K562 (cell line): Measurements from ENCODE around the gene CABP2. TPM values are rescaled to one million over a fixed set of nuclear protein-coding genes. Genes with fewer than 3 reads are reported as not detected.

Source experiments
- ATAC-seq: fragments of 200-7000 bp; cut with Tn5 transposase; 3 replicates; pipeline ENCODE4 v1.9.1; 2020; ENCODE audit warnings: moderate library complexity
- BruUV-seq: library from RNA; stranded (reverse); fragments of 400-500 nt; replicated peaks from 2 replicates; lab custom pipeline; 2021; lab: Mats Ljungman, UMichigan
- CTCF ChIA-PET: fragments of 300-600 bp; formaldehyde crosslinking; extraction: SDS; loops from one replicate; lab custom pipeline; 2021; ENCODE audit warnings: low intra/inter-chr PET ratio; lab: Yijun Ruan, JAX
- POLR2A ChIA-PET: fragments of 300-600, 350-650 bp; sonication (Branson Sonifier 250); formaldehyde crosslinking; extraction: SDS; loops from one replicate; lab custom pipeline; 2021; ENCODE audit warnings: antibody characterized with exemption, inconsistent platforms; lab: Yijun Ruan, JAX
- DNase-seq, 4 experiments: peaks; one replicate each; pipeline versions ENCODE4 v3.0.0 to v3.0.0-alpha.2; 2011 to 2018; ENCODE audit warnings: low spot score in 3 of 4, mixed read lengths in 3 of 4; ENCODE audit errors: extremely low read depth in 1 of 4
- FAIRE-seq: peaks from 2 replicates; lab custom pipeline; 2011; peaks lifted over from hg19 to GRCh38; lab: Jason Lieb, UNC
- H2AFZ ChIP-seq: 2 replicates; pipeline ENCODE4 v1.6.0; 2011; ENCODE audit warnings: low read depth, low read length, control low read depth, inconsistent platforms
- H3K27ac ChIP-seq: fragments of 200-600 bp; 3 replicates; pipeline ENCODE4 v1.8.0; 2011; ENCODE audit warnings: low read depth, mild to moderate bottlenecking, control low read depth, inconsistent platforms, low read length, moderate library complexity, mixed read lengths; ENCODE audit errors: extremely low read depth
- H3K27me3 ChIP-seq, 2 experiments: fragments of 300-600 bp in 1 of 2; 2 replicates in 1 of 2; 3 replicates in 1 of 2; pipeline versions ENCODE4 v1.6.0 to v1.8.0; 2011; ENCODE audit warnings: inconsistent platforms in 2 of 2, low read length in 2 of 2, mild to moderate bottlenecking in 1 of 2, mixed read lengths in 1 of 2, moderate library complexity in 1 of 2; ENCODE audit not compliant: control insufficient read depth in 2 of 2, insufficient read depth in 2 of 2
- H3K36me3 ChIP-seq: fragments of 300-600 bp; 3 replicates; pipeline ENCODE4 v1.8.0; 2011; ENCODE audit warnings: mild to moderate bottlenecking, low read length, inconsistent platforms; ENCODE audit not compliant: control insufficient read depth, insufficient read depth
- H3K4me1 ChIP-seq, 2 experiments: fragments of 200-600 bp in 1 of 2; replicated peaks in 1 of 2; 2 replicates in 1 of 2; 3 replicates in 1 of 2; pipeline versions ENCODE4 v1.5.1 to v1.8.0; 2011; ENCODE audit warnings: inconsistent platforms in 2 of 2, low read length in 2 of 2, mild to moderate bottlenecking in 1 of 2, mixed read lengths in 1 of 2, moderate library complexity in 1 of 2; ENCODE audit not compliant: control insufficient read depth in 2 of 2, insufficient read depth in 2 of 2
- H3K4me2 ChIP-seq: 2 replicates; pipeline ENCODE4 v1.6.1; 2011; ENCODE audit warnings: low read length, control low read depth, inconsistent platforms, mixed read lengths; ENCODE audit not compliant: insufficient read depth
- H3K4me3 ChIP-seq: fragments of 200-600 bp; sonication (generic), shearing (Covaris generic); 2 replicates; pipeline ENCODE4 v1.5.1; 2016; ENCODE audit warnings: control low read depth, inconsistent platforms
- H3K79me2 ChIP-seq: fragments of 200-600 bp; 3 replicates; pipeline ENCODE4 v1.8.0; 2011; ENCODE audit warnings: low read length, inconsistent platforms; ENCODE audit not compliant: control insufficient read depth, insufficient read depth
- H3K9ac ChIP-seq, 2 experiments: 2 replicates each; pipeline versions ENCODE4 v1.6.0 to v1.6.1; 2011; ENCODE audit warnings: low read depth in 2 of 2, low read length in 2 of 2, control low read depth in 1 of 2, inconsistent platforms in 1 of 2, mild to moderate bottlenecking in 1 of 2, mixed read lengths in 1 of 2; ENCODE audit not compliant: insufficient read depth in 1 of 2
- H3K9me1 ChIP-seq: one replicate; pipeline ENCODE4 v1.6.0; 2011; ENCODE audit warnings: inconsistent platforms, mild to moderate bottlenecking, low read length, moderate library complexity; ENCODE audit not compliant: control insufficient read depth, insufficient read depth
- H3K9me3 ChIP-seq: replicated peaks from 2 replicates; pipeline ENCODE4 v1.5.1; 2011; ENCODE audit warnings: low read depth, low read length, inconsistent platforms; ENCODE audit not compliant: control insufficient read depth, insufficient read depth
- H4K20me1 ChIP-seq: replicated peaks from 2 replicates; pipeline ENCODE4 v1.6.1; 2011; ENCODE audit warnings: low read length, inconsistent platforms, mixed read lengths; ENCODE audit not compliant: control insufficient read depth, insufficient read depth
- BRF1 ChIP-seq: IDR thresholded peaks from 3 replicates; pipeline ENCODE4 v1.6.1; 2011; ENCODE audit warnings: borderline replicate concordance, mild to moderate bottlenecking; ENCODE audit not compliant: insufficient read length; ENCODE audit errors: extremely low read depth
- ETV5 ChIP-seq: sonication (generic); formaldehyde crosslinking; IDR thresholded peaks from 2 replicates; pipeline ENCODE4 v1.4.0; 2020; ENCODE audit warnings: low read depth, mild to moderate bottlenecking, missing genetic modification reagents
- MAFK ChIP-seq: IDR thresholded peaks from 2 replicates; pipeline ENCODE4 v1.6.1; 2011; ENCODE audit warnings: low read length, improper control_type of control experiment
- RNF2 ChIP-seq: sonication (generic); IDR thresholded peaks from 2 replicates; pipeline ENCODE4 v1.6.1; 2016
- ZNF121 ChIP-seq: sonication (generic); formaldehyde crosslinking; conservative IDR thresholded peaks from 2 replicates; pipeline ENCODE4 v1.8.0; 2022; ENCODE audit warnings: missing genetic modification reagents
- ZNF354B ChIP-seq: fragments of 250-450 bp; sonication (Bioruptor Pico); IDR thresholded peaks from 2 replicates; pipeline ENCODE4 v1.4.0; 2020
- ZNF76 ChIP-seq: fragments of 250-450 bp; sonication (Bioruptor Pico); IDR thresholded peaks from 2 replicates; pipeline ENCODE4 v1.4.0; 2020; ENCODE audit warnings: mild to moderate bottlenecking, moderate library complexity, borderline replicate concordance
- WGBS: fragments of 100-300 bp; shearing (Covaris generic); methylation state at CpG from one replicate; pipeline ENCODE4 v1.1.6; 2016; ENCODE audit warnings: low coverage, mixed read lengths; ENCODE audit not compliant: insufficient coverage; ENCODE audit errors: missing lambda C conversion rate; 5-methylcytosine and 5-hydroxymethylcytosine counted together
- in situ Hi-C: fragments of 300-500 bp; cut with MboI; formaldehyde crosslinking; loops from 4 replicates; pipeline ENCODE4 v1.15.0; 2018; ENCODE audit warnings: inconsistent platforms, mixed read lengths
- intact Hi-C: fragments of 100-400 bp; cut with micrococcal nuclease; formaldehyde crosslinking; loops from 2 replicates; pipeline ENCODE4 v1.14.2; 2022
- polyA plus RNA-seq, 8 experiments: library from polyadenylated mRNA; depleted of rRNA in 4 of 8; stranded (reverse) in 5 of 8; unstranded in 3 of 8; fragments of >200 nt; fragmentation: Nextera tagmentation in 2 of 8; fragmentation: Illumina TruSeq in 1 of 8; extraction: Ambion mirVana in 2 of 8; extraction: Trizol in 1 of 8; gene quantifications; 2 replicates each; pipeline versions ENCODE4 v1.2.1 to v1.2.3, GENCODE V29; 2011 to 2014; ENCODE audit warnings: inconsistent platforms in 1 of 8, missing spikeins in 1 of 8
- total RNA-seq, 7 experiments: library from RNA; depleted of rRNA in 6 of 7; stranded (reverse); fragments of >200 nt in 6 of 7; fragmentation: Illumina TruSeq in 2 of 7; extraction: Trizol in 2 of 7; gene quantifications; 2 replicates each; pipeline versions ENCODE4 v1.2.1 to v1.2.3, GENCODE V29; 2011 to 2021; ENCODE audit warnings: low replicate concordance in 1 of 7
- TF ChIP-seq, protein P1 (sequence below): fragments of 450-650 bp; IDR thresholded peaks from 2 replicates; pipeline ENCODE4 v1.6.1; 2017; ENCODE audit warnings: mild to moderate bottlenecking, moderate library complexity
- TF ChIP-seq, protein P2 (sequence below), 3 experiments: fragments of 200-800 bp in 1 of 3; fragments of 250-450 bp in 1 of 3; fragments of 450-650 bp in 1 of 3; sonication (Bioruptor Pico) in 1 of 3; sonication (Bioruptor generic) in 1 of 3; formaldehyde crosslinking in 1 of 3; IDR thresholded peaks; 2 replicates each; pipeline versions ENCODE4 v1.6.1 to v1.8.0; 2016 to 2022; ENCODE audit warnings: mild to moderate bottlenecking in 2 of 3, missing genetic modification characterization in 2 of 3, missing compliant biosample characterization in 1 of 3, moderate library complexity in 1 of 3

CABP2 gene
- total and polyA plus RNA-seq, 9 of the 15 experiments (the other 6 are each of a cell fraction or from before 2014, with no cell fraction given): not detected

DNA sequence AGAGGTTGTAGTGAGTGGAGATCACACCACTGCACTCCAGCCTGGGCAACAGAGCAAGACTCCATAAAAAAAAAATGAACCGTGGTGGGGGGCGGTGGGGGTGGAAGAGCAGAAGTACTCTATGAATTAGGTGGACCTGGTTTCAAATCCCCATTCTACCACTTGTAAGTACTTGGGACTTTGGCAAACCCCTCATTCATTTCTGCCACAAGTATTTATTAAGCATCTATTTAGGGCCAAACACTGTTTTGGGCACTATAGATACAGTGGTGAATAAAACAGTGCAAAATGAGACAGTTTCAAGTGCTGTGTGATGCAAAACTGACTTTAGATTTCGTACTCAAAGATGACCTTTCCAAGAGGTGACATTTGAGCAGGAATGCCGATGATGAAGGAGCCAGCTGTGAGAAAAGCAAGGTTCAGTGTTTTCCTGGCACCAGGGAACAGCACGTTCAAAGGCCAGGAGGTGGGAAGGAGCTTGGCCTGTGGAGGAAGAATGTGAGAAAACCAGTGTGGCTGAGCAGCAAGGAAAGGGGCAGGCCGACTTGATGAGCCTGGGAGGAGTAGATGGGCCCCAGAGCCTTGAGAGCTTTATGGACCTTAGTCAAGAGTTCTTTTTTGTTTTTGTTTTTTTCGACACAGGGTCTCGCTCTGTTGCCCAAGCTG lies 52.8 kb downstream of the CABP2 start:
- no peak overlapping the region for H3K4me2 ChIP-seq
- DNase-seq (no peak), ATAC-seq (no peak), FAIRE-seq (peak; percentile 15)
- no peak for TF ChIP-seq BRF1
- TF ChIP-seq ZNF121 (CRISPR knock-in tag): 0 out of 2 replicates have a peak, but pooled peaks have one; percentile 1
- no peak for TF ChIP-seq ZNF354B (CRISPR knock-in tag)
- H3K27ac ChIP-seq: no peak overlapping the region
- no TSS peak for BruUV-seq
- peaks cover 4% of the 10 kb centered on the region; the same call in 2 of the 3 replicates for H3K79me2 ChIP-seq
- intact Hi-C loops: loop anchor here (5.0 kb wide), 1 partner anchor 37 kb away; the partner anchor contains the start of genes CDK2AP2 and PITPNM1
- in situ Hi-C loops: no loop called here
- H3K4me1 ChIP-seq: peaks cover 6 to 29% of the 10 kb centered on the region in 2 experiments; a peak in 4 of 5 replicates
- no peaks in the 10 kb centered on the region for H4K20me1 ChIP-seq
- no peak overlapping the region for H3K4me3 ChIP-seq
- ChIA-PET CTCF (no interaction called here), POLR2A (interaction anchor here (1.0 kb wide), 1 partner anchor 90 kb away, joined by 3 read pairs; no protein-coding TSS in a partner anchor)
- H3K36me3 ChIP-seq: no peaks in the 10 kb centered on the region
- peak overlapping the region; percentile 60; the same call in 1 of the 2 replicates for H2AFZ ChIP-seq
- no peaks in the 10 kb centered on the region for H3K27me3 ChIP-seq
- WGBS: 78% methylated on average over 8 of the region's 8 CpGs
- H3K9me1 ChIP-seq: no peaks in the 10 kb centered on the region
- H3K9me3 ChIP-seq: no peaks in the 10 kb centered on the region
- H3K9ac ChIP-seq: no peak overlapping the region

DNA sequence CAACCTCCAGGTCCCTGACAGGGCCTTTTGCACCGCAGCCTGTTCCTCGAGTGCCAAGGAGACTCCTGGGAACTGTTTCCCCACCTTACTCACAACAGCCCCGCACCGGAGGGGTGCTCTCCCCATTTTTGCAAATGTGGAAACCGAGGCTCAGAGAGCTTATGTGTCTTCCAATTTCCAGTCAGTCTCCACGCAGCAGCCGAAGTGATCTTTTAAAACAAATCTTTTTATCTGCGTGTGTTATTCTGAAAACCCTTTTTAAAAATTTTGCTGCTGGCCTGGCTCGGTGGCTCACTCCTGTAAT lies 53.8 kb downstream of the CABP2 start:
- CTCF ChIA-PET: interaction anchor here (0.5 kb wide), 1 partner anchor 44 kb away, joined by 4 read pairs; no protein-coding TSS in a partner anchor
- Histone ChIP-seq H3K9me1 (no peaks in the 10 kb centered on the region), H3K79me2 (peaks cover 12% of the 10 kb centered on the region), H3K9ac (peak overlapping the region; percentile 76 to 98), H3K4me1 (peaks cover 6 to 37% of the 10 kb centered on the region in 2 experiments; a peak in 4 of 5 replicates), H3K36me3 (no peaks in the 10 kb centered on the region), H3K9me3 (no peaks in the 10 kb centered on the region), H3K27me3 (no peaks in the 10 kb centered on the region), H3K4me2 (peak overlapping the region; percentile 86), H3K27ac (peak overlapping the region; percentile 72), H2AFZ (peak overlapping the region; percentile 96), H3K4me3 (peak overlapping the region; percentile 76), H4K20me1 (no peaks in the 10 kb centered on the region)
- in situ Hi-C loops (no loop called here), intact Hi-C loops (loop anchor here (1.0 to 5.0 kb wide), 2 partner anchors 47 to 68 kb away; partner anchors contain the start of gene PPP1CA)
- POLR2A ChIA-PET: no interaction called here
- 7% methylated on average over 9 of the region's 9 CpGs for WGBS
- ATAC-seq: no peak
- no peak for DNase-seq
- FAIRE-seq: no peak
- TSS peak; percentile 40 for BruUV-seq
- no peak for TF ChIP-seq ZNF76 (CRISPR knock-in tag)
- TF ChIP-seq, protein P1, sequence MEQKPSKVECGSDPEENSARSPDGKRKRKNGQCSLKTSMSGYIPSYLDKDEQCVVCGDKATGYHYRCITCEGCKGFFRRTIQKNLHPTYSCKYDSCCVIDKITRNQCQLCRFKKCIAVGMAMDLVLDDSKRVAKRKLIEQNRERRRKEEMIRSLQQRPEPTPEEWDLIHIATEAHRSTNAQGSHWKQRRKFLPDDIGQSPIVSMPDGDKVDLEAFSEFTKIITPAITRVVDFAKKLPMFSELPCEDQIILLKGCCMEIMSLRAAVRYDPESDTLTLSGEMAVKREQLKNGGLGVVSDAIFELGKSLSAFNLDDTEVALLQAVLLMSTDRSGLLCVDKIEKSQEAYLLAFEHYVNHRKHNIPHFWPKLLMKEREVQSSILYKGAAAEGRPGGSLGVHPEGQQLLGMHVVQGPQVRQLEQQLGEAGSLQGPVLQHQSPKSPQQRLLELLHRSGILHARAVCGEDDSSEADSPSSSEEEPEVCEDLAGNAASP: no peak
- TF ChIP-seq MAFK: no peak
- TF ChIP-seq ETV5 (CRISPR knock-in tag): no peak
- TF ChIP-seq, protein P2, sequence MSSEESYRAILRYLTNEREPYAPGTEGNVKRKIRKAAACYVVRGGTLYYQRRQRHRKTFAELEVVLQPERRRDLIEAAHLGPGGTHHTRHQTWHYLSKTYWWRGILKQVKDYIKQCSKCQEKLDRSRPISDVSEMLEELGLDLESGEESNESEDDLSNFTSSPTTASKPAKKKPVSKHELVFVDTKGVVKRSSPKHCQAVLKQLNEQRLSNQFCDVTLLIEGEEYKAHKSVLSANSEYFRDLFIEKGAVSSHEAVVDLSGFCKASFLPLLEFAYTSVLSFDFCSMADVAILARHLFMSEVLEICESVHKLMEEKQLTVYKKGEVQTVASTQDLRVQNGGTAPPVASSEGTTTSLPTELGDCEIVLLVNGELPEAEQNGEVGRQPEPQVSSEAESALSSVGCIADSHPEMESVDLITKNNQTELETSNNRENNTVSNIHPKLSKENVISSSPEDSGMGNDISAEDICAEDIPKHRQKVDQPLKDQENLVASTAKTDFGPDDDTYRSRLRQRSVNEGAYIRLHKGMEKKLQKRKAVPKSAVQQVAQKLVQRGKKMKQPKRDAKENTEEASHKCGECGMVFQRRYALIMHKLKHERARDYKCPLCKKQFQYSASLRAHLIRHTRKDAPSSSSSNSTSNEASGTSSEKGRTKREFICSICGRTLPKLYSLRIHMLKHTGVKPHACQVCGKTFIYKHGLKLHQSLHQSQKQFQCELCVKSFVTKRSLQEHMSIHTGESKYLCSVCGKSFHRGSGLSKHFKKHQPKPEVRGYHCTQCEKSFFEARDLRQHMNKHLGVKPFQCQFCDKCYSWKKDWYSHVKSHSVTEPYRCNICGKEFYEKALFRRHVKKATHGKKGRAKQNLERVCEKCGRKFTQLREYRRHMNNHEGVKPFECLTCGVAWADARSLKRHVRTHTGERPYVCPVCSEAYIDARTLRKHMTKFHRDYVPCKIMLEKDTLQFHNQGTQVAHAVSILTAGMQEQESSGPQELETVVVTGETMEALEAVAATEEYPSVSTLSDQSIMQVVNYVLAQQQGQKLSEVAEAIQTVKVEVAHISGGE (CRISPR knock-in tag; IDR thresholded peaks at IDR 0.05): no peak; a peak in 1 of 6 replicates
- 0 out of 2 replicates have a peak, but pooled peaks have one; percentile 5 for TF ChIP-seq RNF2
